ENCODE results near the gene HNRNPLL. TPM values are rescaled to one million over a fixed set of nuclear protein-coding genes. Genes with fewer than 3 reads are reported as not detected.

The HNRNPLL gene
- total and polyA plus RNA-seq, 7 experiments from 2014 or later, result 10.1 to 66.8 (median 24.8) TPM

DNA sequence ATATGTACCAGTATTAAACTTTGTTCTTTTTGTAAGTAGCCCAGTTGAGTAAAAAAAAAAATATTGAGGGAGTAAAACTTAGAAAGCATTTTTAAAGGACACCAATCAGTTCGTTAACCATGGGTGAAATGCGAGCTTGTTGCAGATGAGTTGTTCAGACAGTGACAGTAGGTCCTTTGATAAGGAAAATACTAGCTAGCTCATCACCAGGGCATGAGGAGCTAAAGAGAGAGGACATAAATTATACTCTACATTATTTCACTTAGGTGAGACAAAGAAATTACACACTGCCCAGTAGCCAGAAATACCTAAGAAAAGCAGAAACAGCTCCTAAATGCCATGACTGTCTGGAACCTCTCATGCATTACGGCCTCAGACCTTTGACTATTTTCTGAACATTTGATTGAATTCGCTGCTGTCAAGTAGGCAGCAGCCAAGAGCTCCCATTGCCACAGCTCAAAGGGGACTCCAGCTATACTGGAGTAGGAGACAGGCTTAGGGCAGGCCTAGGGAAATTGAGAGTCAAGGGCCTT lies 2.6 kb upstream of the HNRNPLL start:
- ATAC-seq (no peak), DNase-seq (no peak)
- Histone ChIP-seq H3K4me1 (ENCODE audit: control insufficient read depth in 2 of 2, insufficient read depth in 2 of 2, low read length in 2 of 2) (peaks cover 6 to 11% of the 10 kb centered on the region in 2 donors), H3K27ac (ENCODE audit: low read depth, low read length) (no peak overlapping the region), H3K27me3 (ENCODE audit: control insufficient read depth in 2 of 2, insufficient read depth in 2 of 2, low read length in 2 of 2) (no peaks in the 10 kb centered on the region), H3K4me3 (ENCODE audit: low read length) (no peak overlapping the region), H3K9me3 (ENCODE audit: control insufficient read depth in 2 of 3, low read length in 3 of 3) (no peaks in the 10 kb centered on the region), H3K36me3 (ENCODE audit: control insufficient read depth in 2 of 3, insufficient read depth in 3 of 3, low read length in 3 of 3) (peaks cover 0 to 11% (median 0%) of the 10 kb centered on the region in 3 experiments)
- H3K4me1 Mint-ChIP-seq, result peaks cover 18 to 49% (median 34%) of the 10 kb centered on the region in 7 donors
- H3K36me3 Mint-ChIP-seq, result peaks cover 0 to 10% (median 0%) of the 10 kb centered on the region in 5 donors
- H3K27ac Mint-ChIP-seq, result no peak overlapping the region
- no peaks in the 10 kb centered on the region for H3K27me3 Mint-ChIP-seq
- intact Hi-C loops (cut with micrococcal nuclease), result no loop called here
- peaks cover 0 to 3% (median 0%) of the 10 kb centered on the region in 11 donors for H3K9me3 Mint-ChIP-seq
- no peak overlapping the region for H3K4me3 Mint-ChIP-seq
- CTCF ChIA-PET, result interaction anchor here (0.6 to 3.8 kb wide), 11 partner anchors 8 to 1986 kb away, joined by 3 to 16 read pairs (median 5); no protein-coding TSS in a partner anchor
- POLR2A ChIA-PET, result interaction anchor here (0.7 to 4.6 kb wide), 6 partner anchors 37 to 289 kb away, joined by 3 to 30 read pairs (median 4); partner anchors contain the start of genes GALM and SRSF7

DNA sequence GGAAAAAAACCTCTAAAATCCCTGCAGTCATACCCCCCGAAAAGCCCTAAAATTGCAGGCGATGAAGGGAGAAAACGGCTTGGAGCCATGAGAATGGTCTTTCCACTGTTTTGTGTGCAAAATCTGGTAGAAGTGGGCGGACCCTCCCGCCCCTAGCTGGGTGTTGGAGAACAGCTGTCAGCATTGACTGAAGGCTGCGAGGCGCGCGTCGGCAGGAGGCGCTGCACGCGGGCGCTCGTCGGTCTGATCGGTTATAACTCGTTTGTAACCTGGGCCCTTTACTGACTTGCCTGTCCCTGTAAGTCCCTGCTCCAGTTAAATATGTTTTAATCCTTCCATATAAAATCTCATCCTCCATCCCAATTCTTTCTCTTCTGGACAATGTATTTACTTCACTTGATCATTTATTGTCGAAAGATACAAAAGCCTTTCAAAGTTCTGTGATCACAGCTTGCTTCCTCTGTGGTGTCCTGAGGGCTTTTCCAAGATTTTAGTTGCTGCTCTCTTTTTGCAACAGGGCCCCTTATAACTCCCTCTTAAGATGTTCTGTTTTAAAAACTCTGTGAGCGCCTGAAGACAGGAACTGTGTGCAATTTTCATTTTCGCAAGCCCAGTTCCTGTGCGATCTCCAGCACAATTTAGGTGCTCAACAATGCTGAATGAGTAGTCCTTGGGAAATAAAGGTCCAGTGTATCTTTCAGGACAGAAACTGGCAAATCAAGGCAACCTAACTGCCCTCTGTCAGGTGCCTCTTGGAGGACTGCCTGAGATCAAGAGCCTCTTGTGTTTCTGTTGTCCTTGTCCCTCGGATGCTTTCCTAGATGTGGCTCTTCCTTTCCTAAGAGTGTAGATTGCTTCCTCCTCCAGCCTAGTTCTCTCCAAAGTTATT lies 918 bp upstream of the HNRNPLL start:
- intact Hi-C loops (cut with micrococcal nuclease), result loop anchor here (1.0 to 5.0 kb wide), 18 partner anchors 13 to 519 kb away; partner anchors contain the start of genes ATL2 (in 2 of the 2), SOS1 (in 2 of the 2), SRSF7 (in 2 of the 2) and GEMIN6 (in 1 of the 2)
- H3K4me1 Mint-ChIP-seq, result peaks cover 24 to 51% (median 44%) of the 10 kb centered on the region in 7 donors

DNA sequence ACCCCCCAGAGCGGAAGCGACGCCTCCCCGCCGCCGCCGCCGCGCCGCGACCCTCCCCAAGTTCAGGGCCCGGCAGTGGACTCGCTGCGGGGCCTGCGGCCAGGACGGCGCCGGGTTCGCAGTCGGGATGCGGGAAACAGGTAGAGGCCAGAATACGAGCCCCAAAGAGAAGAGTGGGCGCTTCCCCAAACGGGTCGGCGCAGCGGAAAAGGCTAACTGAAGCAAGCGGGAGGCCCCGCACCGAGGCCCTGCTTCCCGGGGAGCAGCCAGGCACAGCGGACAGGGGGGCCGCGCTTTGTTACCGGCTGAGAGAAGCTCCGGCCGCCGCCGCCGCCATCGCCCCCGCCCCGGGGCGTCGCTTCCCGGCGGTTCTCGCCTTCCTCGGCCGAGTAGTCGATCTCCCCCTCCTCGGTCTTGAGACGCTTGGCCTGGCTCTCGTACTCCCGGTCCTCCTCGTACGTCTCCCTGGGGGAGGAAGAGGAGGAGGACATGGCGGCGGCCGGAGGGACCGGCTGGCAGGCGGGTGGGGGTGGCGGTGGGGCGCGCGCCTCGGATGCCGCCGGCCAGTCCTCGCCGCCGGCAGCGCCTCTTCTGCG lies 494 bp downstream of the HNRNPLL start:
- intact Hi-C loops (cut with micrococcal nuclease), result loop anchor here (2.0 to 5.0 kb wide), 6 partner anchors 25 to 520 kb away; partner anchors contain the start of genes SOS1 (in 2 of the 2) and ATL2 (in 1 of the 2)
- no peaks in the 10 kb centered on the region for H3K9me3 Mint-ChIP-seq
- peaks cover 0 to 4% (median 0%) of the 10 kb centered on the region in 5 donors for H3K36me3 Mint-ChIP-seq
- ATAC-seq (peak; percentile 9), DNase-seq (peak; percentile 18 to 60 (median 30))
- H3K4me3 Mint-ChIP-seq, result peak overlapping the region; percentile 84 to 97 (median 92)
- CTCF ChIA-PET, result interaction anchor here (0.6 to 3.8 kb wide), 8 partner anchors 18 to 139 kb away, joined by 3 to 16 read pairs (median 5); no protein-coding TSS in a partner anchor
- peaks cover 0 to 11% (median 0%) of the 10 kb centered on the region in 3 experiments for H3K36me3 ChIP-seq (ENCODE audit: control insufficient read depth in 2 of 3, insufficient read depth in 3 of 3, low read length in 3 of 3)
- H3K27me3 ChIP-seq (ENCODE audit: control insufficient read depth in 2 of 2, insufficient read depth in 2 of 2, low read length in 2 of 2), result no peaks in the 10 kb centered on the region
- H3K27ac ChIP-seq (ENCODE audit: low read depth, low read length), result peak overlapping the region; percentile 72
- peak overlapping the region; percentile 64 to 89 (median 83) for H3K27ac Mint-ChIP-seq
- no peaks in the 10 kb centered on the region for H3K9me3 ChIP-seq (ENCODE audit: control insufficient read depth in 2 of 3, low read length in 3 of 3)
- H3K4me3 ChIP-seq (ENCODE audit: low read length), result peak overlapping the region; percentile 86
- H3K4me1 Mint-ChIP-seq, result peaks cover 29 to 55% (median 49%) of the 10 kb centered on the region in 7 donors
- H3K4me1 ChIP-seq (ENCODE audit: control insufficient read depth in 2 of 2, insufficient read depth in 2 of 2, low read length in 2 of 2), result peaks cover 11 to 15% of the 10 kb centered on the region in 2 donors
- POLR2A ChIA-PET, result interaction anchor here (0.6 to 6.4 kb wide), 14 partner anchors 12 to 148 kb away, joined by 3 to 61 read pairs (median 4); partner anchors contain the start of genes GALM and SRSF7
- no peaks in the 10 kb centered on the region for H3K27me3 Mint-ChIP-seq

More for the DNA sequence above, 918 bp upstream of the HNRNPLL start:
- peaks cover 0 to 11% (median 0%) of the 10 kb centered on the region in 3 experiments for H3K36me3 ChIP-seq (ENCODE audit: control insufficient read depth in 2 of 3, insufficient read depth in 3 of 3, low read length in 3 of 3)
- H3K27me3 ChIP-seq (ENCODE audit: control insufficient read depth in 2 of 2, insufficient read depth in 2 of 2, low read length in 2 of 2), result no peaks in the 10 kb centered on the region
- peaks cover 11 to 15% of the 10 kb centered on the region in 2 donors for H3K4me1 ChIP-seq (ENCODE audit: control insufficient read depth in 2 of 2, insufficient read depth in 2 of 2, low read length in 2 of 2)
- H3K4me3 ChIP-seq (ENCODE audit: low read length), result peak overlapping the region; percentile 86
- CTCF ChIA-PET, result interaction anchor here (0.9 to 3.8 kb wide), 17 partner anchors 9 to 143 kb away, joined by 3 to 16 read pairs (median 4); partner anchors contain the start of gene GALM
- Mint-ChIP-seq H3K4me3 (peak overlapping the region; percentile 88 to 97 (median 95)), H3K9me3 (no peaks in the 10 kb centered on the region), H3K36me3 (peaks cover 0 to 5% (median 0%) of the 10 kb centered on the region in 5 donors), H3K27me3 (no peaks in the 10 kb centered on the region), H3K27ac (peak overlapping the region; percentile 82 to 94 (median 90))
- DNase-seq (peak; percentile 67 to 86 (median 82)), ATAC-seq (peak; percentile 86)
- H3K9me3 ChIP-seq (ENCODE audit: control insufficient read depth in 2 of 3, low read length in 3 of 3), result no peaks in the 10 kb centered on the region
- POLR2A ChIA-PET, result interaction anchor here (0.9 to 6.4 kb wide), 7 partner anchors 41 to 147 kb away, joined by 3 to 61 read pairs (median 3); partner anchors contain the start of genes GALM and SRSF7
- peak overlapping the region; percentile 72 for H3K27ac ChIP-seq (ENCODE audit: low read depth, low read length)

DNA sequence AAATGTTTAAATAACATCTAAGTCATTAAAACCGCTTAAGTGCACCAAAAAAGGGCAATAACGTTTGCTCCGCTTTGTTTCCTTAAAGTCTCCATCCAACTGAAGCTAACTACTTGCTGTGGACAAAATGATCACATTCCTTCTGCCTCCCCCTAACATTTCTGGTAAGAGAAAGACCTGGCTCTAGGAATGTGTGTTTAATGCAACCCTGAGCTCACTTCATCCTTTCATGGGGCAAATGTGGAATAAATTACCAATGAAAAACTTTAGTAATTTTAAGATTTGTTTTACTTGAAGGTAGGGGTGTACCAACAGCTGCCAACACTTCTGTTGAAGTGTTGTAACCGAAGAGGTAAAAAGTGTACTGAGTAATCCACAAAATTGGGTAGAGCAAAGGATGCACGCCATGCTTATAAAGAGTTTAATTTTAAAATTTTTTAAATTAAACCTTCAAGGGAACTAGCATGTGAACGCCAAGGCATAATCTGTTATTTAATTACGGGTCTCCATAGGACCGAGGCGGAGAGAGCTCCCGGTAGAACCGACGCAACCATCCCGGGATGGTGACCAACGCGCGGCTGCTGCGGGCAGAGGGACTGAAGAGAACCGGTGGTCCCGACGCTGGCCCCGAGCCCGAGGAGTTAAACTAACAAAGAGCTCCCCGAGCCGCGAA lies 1.1 kb downstream of the HNRNPLL start:
- Histone ChIP-seq H3K27ac (ENCODE audit: low read depth, low read length) (peak overlapping the region; percentile 72), H3K4me3 (ENCODE audit: low read length) (peak overlapping the region; percentile 86), H3K36me3 (ENCODE audit: control insufficient read depth in 2 of 3, insufficient read depth in 3 of 3, low read length in 3 of 3) (peaks cover 0 to 11% (median 0%) of the 10 kb centered on the region in 3 experiments), H3K9me3 (ENCODE audit: control insufficient read depth in 2 of 3, low read length in 3 of 3) (no peaks in the 10 kb centered on the region), H3K27me3 (ENCODE audit: control insufficient read depth in 2 of 2, insufficient read depth in 2 of 2, low read length in 2 of 2) (no peaks in the 10 kb centered on the region), H3K4me1 (ENCODE audit: control insufficient read depth in 2 of 2, insufficient read depth in 2 of 2, low read length in 2 of 2) (peaks cover 14 to 15% of the 10 kb centered on the region in 2 donors)
- Mint-ChIP-seq H3K9me3 (no peaks in the 10 kb centered on the region), H3K4me3 (peak overlapping the region; percentile 84 to 97 (median 92)), H3K27ac (peak overlapping the region; percentile 64 to 89 (median 83)), H3K36me3 (peaks cover 0 to 5% (median 0%) of the 10 kb centered on the region in 5 donors), H3K4me1 (peaks cover 29 to 61% (median 55%) of the 10 kb centered on the region in 7 donors), H3K27me3 (no peaks in the 10 kb centered on the region)
- CTCF ChIA-PET, result interaction anchor here (0.6 to 2.0 kb wide), 9 partner anchors 18 to 591 kb away, joined by 3 to 6 read pairs (median 4); no protein-coding TSS in a partner anchor
- intact Hi-C loops (cut with micrococcal nuclease), result loop anchor here (2.0 to 5.0 kb wide), 6 partner anchors 25 to 521 kb away; partner anchors contain the start of genes SOS1 (in 2 of the 2) and ATL2 (in 1 of the 2)
- POLR2A ChIA-PET, result interaction anchor here (0.7 to 6.4 kb wide), 13 partner anchors 12 to 149 kb away, joined by 3 to 61 read pairs (median 4); partner anchors contain the start of genes GALM and SRSF7
- ATAC-seq, result no peak
- peak in 3 of 9 donors; percentile 12 to 22 (median 19) for DNase-seq

DNA sequence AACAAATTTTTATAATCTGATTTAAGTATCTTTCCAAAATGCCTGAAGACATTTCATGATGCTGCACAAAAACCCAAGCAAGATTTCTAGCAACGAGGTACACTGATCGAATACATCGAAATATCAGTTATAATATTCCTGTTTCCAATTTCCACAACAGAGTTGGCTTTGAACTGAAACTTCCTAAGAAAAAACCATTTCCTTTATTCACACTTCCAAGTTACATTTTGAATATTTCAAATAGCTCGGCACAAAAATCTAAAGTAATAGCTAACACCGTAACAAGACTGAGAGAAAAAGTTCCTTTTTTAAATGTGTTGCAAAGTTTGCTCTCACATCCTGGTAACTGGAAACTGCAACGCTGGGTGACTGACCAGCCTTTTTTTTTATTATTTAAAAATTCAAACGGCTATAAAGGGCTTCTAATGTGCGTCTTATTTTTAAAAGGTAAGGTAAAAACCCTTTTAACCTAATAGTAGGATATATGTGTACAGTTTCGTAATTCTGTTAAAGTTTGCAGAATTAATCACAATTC lies 1.7 kb downstream of the HNRNPLL start:
- DNase-seq (no peak), ATAC-seq (no peak)
- Histone ChIP-seq H3K9me3 (ENCODE audit: control insufficient read depth in 2 of 3, low read length in 3 of 3) (no peaks in the 10 kb centered on the region), H3K36me3 (ENCODE audit: control insufficient read depth in 2 of 3, insufficient read depth in 3 of 3, low read length in 3 of 3) (peaks cover 0 to 11% (median 0%) of the 10 kb centered on the region in 3 experiments), H3K4me1 (ENCODE audit: control insufficient read depth in 2 of 2, insufficient read depth in 2 of 2, low read length in 2 of 2) (peaks cover 15 to 18% of the 10 kb centered on the region in 2 donors), H3K4me3 (ENCODE audit: low read length) (peak overlapping the region; percentile 86), H3K27me3 (ENCODE audit: control insufficient read depth in 2 of 2, insufficient read depth in 2 of 2, low read length in 2 of 2) (no peaks in the 10 kb centered on the region), H3K27ac (ENCODE audit: low read depth, low read length) (peak overlapping the region; percentile 24)
- Mint-ChIP-seq H3K4me3 (peak overlapping the region; percentile 66 to 97 (median 92)), H3K27ac (peak overlapping the region; percentile 51 to 89 (median 77)), H3K4me1 (peaks cover 30 to 66% (median 59%) of the 10 kb centered on the region in 7 donors), H3K9me3 (no peaks in the 10 kb centered on the region), H3K36me3 (peaks cover 0 to 7% (median 0%) of the 10 kb centered on the region in 5 donors), H3K27me3 (no peaks in the 10 kb centered on the region)
- ChIA-PET POLR2A (interaction anchor here (0.6 to 6.4 kb wide), 14 partner anchors 11 to 1180 kb away, joined by 3 to 61 read pairs (median 4); partner anchors contain the start of genes GALM and SRSF7), CTCF (interaction anchor here (0.7 to 2.0 kb wide), 9 partner anchors 20 to 592 kb away, joined by 3 to 6 read pairs (median 4); no protein-coding TSS in a partner anchor)
- intact Hi-C loops (cut with micrococcal nuclease), result loop anchor here (5.0 kb wide), 2 partner anchors 81 to 521 kb away; partner anchors contain the start of gene SOS1 (in 2 of the 2)
